ENCODE data around the gene BMP5.

The BMP5 gene

GRCh38 chr6:55812509-55812908 lies 62.9 kb downstream of the BMP5 start:
- DNase-seq (ENCODE audit: extremely low read depth, low read depth): no peak
- TF ChIP-seq CTCF (IDR thresholded peaks at IDR 0.05; ENCODE audit: low read depth, low read length): no peak

GRCh38 chr6:55811074-55811473 lies 64.3 kb downstream of the BMP5 start:
- TF ChIP-seq CTCF (IDR thresholded peaks at IDR 0.05; ENCODE audit: low read depth, low read length): no peak
- DNase-seq (ENCODE audit: extremely low read depth, low read depth): no peak

- no peak for TF ChIP-seq CTCF (IDR thresholded peaks at IDR 0.05; ENCODE audit: low read depth, low read length)
- DNase-seq (ENCODE audit: extremely low read depth, low read depth): no peak
Measured at GRCh38 chr6:55802259-55802658, 73.1 kb downstream of the BMP5 start.

GRCh38 chr6:55798571-55798970 lies 76.8 kb downstream of the BMP5 start:
- TF ChIP-seq CTCF (IDR thresholded peaks at IDR 0.05; ENCODE audit: low read depth, low read length): no peak
- no peak for DNase-seq (ENCODE audit: extremely low read depth, low read depth)

- no peak for TF ChIP-seq CTCF (IDR thresholded peaks at IDR 0.05; ENCODE audit: low read depth, low read length)
- peak; percentile 65 for DNase-seq (ENCODE audit: extremely low read depth, low read depth)
Measured at GRCh38 chr6:55794136-55794812, 81.1 kb downstream of the BMP5 start.

- no peak for TF ChIP-seq CTCF (IDR thresholded peaks at IDR 0.05; ENCODE audit: low read depth, low read length)
- DNase-seq (ENCODE audit: extremely low read depth, low read depth): no peak
Measured at GRCh38 chr6:55785273-55785672, 90.1 kb downstream of the BMP5 start.

- no peak for DNase-seq (ENCODE audit: extremely low read depth, low read depth)
- no peak for TF ChIP-seq CTCF (IDR thresholded peaks at IDR 0.05; ENCODE audit: low read depth, low read length)
Measured at GRCh38 chr6:55782275-55782674, 93.1 kb downstream of the BMP5 start.

Data from AG09319 (cell line).